ENCODE data around the gene B4GALNT4. TPM values are rescaled to one million over a fixed set of nuclear protein-coding genes. Genes with fewer than 3 reads are reported as not detected.
A peak's percentile ranks its signal among the peaks of the same experiment; 100 is the strongest.

Gene B4GALNT4
- total and polyA plus RNA-seq, 2 of the 4 experiments (the other 2 are of a cell fraction): 5.2 to 38.6 TPM

GRCh38 chr11:340539-341512 lies 28.5 kb upstream of the B4GALNT4 start (continued):
- TF ChIP-seq MXI1 (IDR thresholded peaks at IDR 0.05; ENCODE audit: borderline replicate concordance, low read depth, low read length): no peak

- Histone ChIP-seq H2AFZ (replicated peaks; ENCODE audit: low read length, poor library complexity) (no peak overlapping the region), H4K8ac (ENCODE audit: low read depth in 2 of 2, low read length in 2 of 2) (no peak overlapping the region), H3K4me1 (ENCODE audit: control insufficient read depth, insufficient read depth, low read length) (no peaks in the 10 kb centered on the region), H3K36me3 (ENCODE audit: control insufficient read depth, insufficient read depth, low read length) (no peaks in the 10 kb centered on the region), H3K4me2 (ENCODE audit: low read depth, low read length) (no peak overlapping the region), H3K79me1 (ENCODE audit: low read depth in 1 of 2, low read length in 2 of 2) (no peaks in the 10 kb centered on the region), H2AK5ac (ENCODE audit: low read depth, low read length) (no peak overlapping the region), H3K9me1 (ENCODE audit: insufficient read depth, low read length) (no peaks in the 10 kb centered on the region), H3K18ac (ENCODE audit: low read depth, low read length) (no peak overlapping the region), H2BK20ac (ENCODE audit: low read depth, low read length) (no peak overlapping the region), H3K9ac (ENCODE audit: low read depth, low read length) (no peak overlapping the region), H3K9me3 (ENCODE audit: control insufficient read depth, insufficient read depth, low read length) (no peaks in the 10 kb centered on the region), H3K27me3 (ENCODE audit: control insufficient read depth, insufficient read depth, low read length) (peaks cover 8% of the 10 kb centered on the region), H2BK15ac (ENCODE audit: low read depth, low read length) (no peak overlapping the region), H4K91ac (ENCODE audit: insufficient read depth, low read depth, low read length) (no peak overlapping the region), H3K4ac (ENCODE audit: low read depth, low read length) (no peak overlapping the region), H3K4me3 (ENCODE audit: insufficient read depth, low read depth, low read length) (no peak overlapping the region), H3K27ac (ENCODE audit: insufficient read depth, low read length) (no peak overlapping the region), H4K20me1 (ENCODE audit: insufficient read depth, low read length) (no peaks in the 10 kb centered on the region), H2AK9ac (replicated peaks; ENCODE audit: low read depth, low read length, poor library complexity) (no peak overlapping the region), H2BK5ac (ENCODE audit: low read depth, low read length, poor library complexity, severe bottlenecking) (no peak overlapping the region), H4K5ac (ENCODE audit: low read depth, low read length) (no peak overlapping the region), H3K23ac (ENCODE audit: low read depth, low read length) (no peak overlapping the region), H3K56ac (ENCODE audit: extremely low read depth, insufficient read depth, low read length) (no peak overlapping the region), H2BK120ac (ENCODE audit: low read depth, low read length) (no peak overlapping the region), H3K14ac (replicated peaks; ENCODE audit: low read depth, low read length) (no peak overlapping the region)
- TF ChIP-seq MAZ (IDR thresholded peaks at IDR 0.05; ENCODE audit: borderline replicate concordance, low read depth, low read length) (no peak), CHD1 (IDR thresholded peaks at IDR 0.05; ENCODE audit: low read depth, low read length) (no peak), SMC3 (IDR thresholded peaks at IDR 0.05; ENCODE audit: low read depth, low read length) (no peak), USF2 (IDR thresholded peaks at IDR 0.05; ENCODE audit: low read depth, low read length) (no peak), POLR2A (IDR thresholded peaks at IDR 0.05; ENCODE audit: low read depth, low read length) (no peak), MXI1 (IDR thresholded peaks at IDR 0.05; ENCODE audit: borderline replicate concordance, low read depth, low read length) (no peak), MAFK (IDR thresholded peaks at IDR 0.05; ENCODE audit: low read depth, low read length) (peak; percentile 51), BHLHE40 (IDR thresholded peaks at IDR 0.05; ENCODE audit: low read depth, low read length) (no peak)
- ChIA-PET POLR2A (ENCODE audit: unreplicated experiment) (no interaction called here), CTCF (no interaction called here)
- BruUV-seq (replicated peaks): no TSS peak
- dilution Hi-C loops (cut with HindIII; ENCODE audit: low sequenced_read_pairs, unreplicated experiment) (no loop called here), intact Hi-C loops (cut with micrococcal nuclease) (no loop called here), in situ Hi-C loops (cut with MboI; ENCODE audit: low sequenced_read_pairs) (no loop called here)
- WGBS, 2 experiments (ENCODE audit: extremely low coverage in 2 of 2, insufficient read length in 1 of 2): 83% methylated on average over 2 of the region's 3 CpGs; no CpG with 5 or more reads in 1 of the 2 experiments
- DNase-seq (no peak), ATAC-seq (ENCODE audit: low read depth) (no peak)
Measured at GRCh38 chr11:342328-342727, 27.0 kb upstream of the B4GALNT4 start.
